ENCODE measurements around the gene EPC1.

GRCh38 chr10:32265756-32266155, 81.2 kb downstream of the EPC1 start:
- TF ChIP-seq CTCF (IDR thresholded peaks at IDR 0.05 in 2 of 3, conservative IDR thresholded peaks at IDR 0.05 in 1 of 3; ENCODE audit: insufficient read depth in 2 of 3, low read depth in 1 of 3, low read length in 3 of 3) = no peak
- no peak for TF ChIP-seq ZNF133 (CRISPR knock-in tag; IDR thresholded peaks at IDR 0.05)
- no peak for TF ChIP-seq HDAC2 (IDR thresholded peaks at IDR 0.05)

Measured in K562 (cell line).